GM19452 (cell line): Measurements from ENCODE around the gene EYA2.
"Not testable (repeated sequence)": the region's sequence is repeated elsewhere in the genome, so short reads cannot be mapped to it uniquely, and the experiment has no call there.

Experiments
- ATAC-seq: cut with Tn5 transposase; IDR thresholded peaks from one replicate; pipeline ENCODE4 v1.9.1; 2021; ENCODE audit not compliant: unreplicated experiment

Gene EYA2

GRCh38 chr20:46894971-46895905, 595 bp downstream of the EYA2 start:
- no peak for ATAC-seq

- ATAC-seq: no peak
These were observed 1.2 kb downstream of the EYA2 start for GRCh38 chr20:46895906-46896242.

DNA sequence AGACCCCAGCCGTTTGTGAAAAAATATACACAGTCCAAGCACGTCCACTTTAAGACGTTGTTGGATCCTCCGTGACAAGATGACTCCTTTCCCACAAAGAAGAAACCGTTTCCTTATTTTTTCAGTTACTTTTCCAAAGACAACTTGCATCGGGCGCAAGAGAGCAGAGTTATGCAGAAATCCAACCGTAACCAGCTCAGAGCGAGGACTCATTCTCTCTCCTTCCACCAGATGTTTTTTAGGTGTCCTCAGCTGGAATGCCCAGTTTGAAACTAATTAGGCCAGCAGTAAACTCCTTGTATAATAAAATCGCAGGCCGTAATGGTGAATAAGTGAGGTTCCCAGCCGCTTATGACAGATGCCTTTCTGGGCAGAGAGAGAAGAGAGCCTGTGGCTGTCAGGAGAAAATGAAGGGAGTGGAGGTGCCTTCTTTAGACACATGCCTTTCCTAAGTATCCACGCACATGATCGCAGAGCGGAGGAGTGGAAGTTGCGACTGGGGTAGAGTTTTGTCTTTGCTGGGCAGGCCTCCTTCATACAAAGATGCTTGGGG, 2.8 kb downstream of the EYA2 start:
- ATAC-seq: no peak

- no peak for ATAC-seq
These were observed 3.8 kb downstream of the EYA2 start for GRCh38 chr20:46898423-46898822.

- ATAC-seq: no peak
These were observed 5.0 kb downstream of the EYA2 start for GRCh38 chr20:46899621-46900020.

DNA sequence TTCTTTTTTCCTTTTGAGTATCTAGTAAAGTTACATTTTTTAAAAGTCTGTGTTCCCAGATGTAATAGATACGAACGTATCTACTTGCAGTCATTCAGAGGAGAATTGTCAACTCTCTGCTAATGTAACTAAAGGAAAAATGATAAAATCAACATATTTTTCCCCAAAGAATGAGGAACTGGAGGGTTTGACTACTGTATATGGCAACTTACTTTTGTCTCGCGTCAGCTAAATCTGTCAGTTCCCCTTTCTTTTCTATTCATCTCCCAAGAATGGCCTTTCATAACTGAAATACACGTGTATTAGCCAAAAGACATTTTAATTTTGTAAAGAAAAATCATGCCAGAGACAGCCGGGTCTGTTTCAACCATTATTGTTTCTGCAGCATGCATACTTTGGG, 5.4 kb downstream of the EYA2 start:
- ATAC-seq: no peak

DNA sequence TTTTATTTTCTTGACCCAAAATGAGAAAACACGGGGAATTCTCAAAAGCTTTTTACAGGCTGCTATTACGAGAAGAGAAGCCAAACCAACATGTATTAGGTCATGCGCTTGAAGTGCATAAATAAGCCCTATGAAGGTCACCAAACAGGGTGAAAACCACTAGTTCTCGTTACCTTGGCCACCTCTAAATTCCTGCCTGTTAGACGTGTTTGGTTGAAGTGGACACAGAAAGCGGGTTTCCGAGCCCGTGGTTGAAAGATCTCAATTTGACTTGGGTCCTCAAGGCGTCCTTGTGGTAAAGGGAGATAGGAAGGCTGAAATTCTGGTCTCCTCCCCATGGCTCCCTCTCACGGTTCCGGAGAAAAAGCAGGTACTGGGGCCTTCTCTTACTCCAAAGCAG, 6.2 kb downstream of the EYA2 start:
- no peak for ATAC-seq

DNA sequence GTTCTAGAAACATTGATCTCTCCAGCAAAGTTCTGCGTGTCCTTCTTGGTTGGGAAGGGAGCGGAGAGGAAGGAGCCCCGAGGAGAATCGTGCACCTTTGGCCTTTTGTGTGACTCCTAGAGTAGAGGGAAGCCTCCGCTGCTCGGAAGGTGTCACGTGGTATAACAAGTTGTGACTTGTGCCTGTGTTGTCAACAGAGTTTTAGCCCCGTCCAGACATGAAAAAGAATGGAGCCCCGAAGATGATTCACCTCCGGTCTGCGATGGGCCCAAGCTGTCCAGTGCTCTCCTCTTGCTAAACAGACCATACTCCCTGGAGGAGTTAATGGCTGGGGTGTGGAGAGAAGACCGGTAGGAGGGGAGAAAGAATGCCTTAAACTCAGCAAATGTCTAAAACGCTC, 7.0 kb downstream of the EYA2 start:
- ATAC-seq: no peak

GRCh38 chr20:46903256-46903655, 8.6 kb downstream of the EYA2 start:
- ATAC-seq: no peak

GRCh38 chr20:46903937-46904336, 9.3 kb downstream of the EYA2 start:
- no peak for ATAC-seq

GRCh38 chr20:46905364-46906125, 10.9 kb downstream of the EYA2 start:
- no peak for ATAC-seq

GRCh38 chr20:46913329-46914044, 18.8 kb downstream of the EYA2 start:
- no peak for ATAC-seq

- ATAC-seq: no peak
These were observed 20.2 kb downstream of the EYA2 start for GRCh38 chr20:46914789-46915379.

DNA sequence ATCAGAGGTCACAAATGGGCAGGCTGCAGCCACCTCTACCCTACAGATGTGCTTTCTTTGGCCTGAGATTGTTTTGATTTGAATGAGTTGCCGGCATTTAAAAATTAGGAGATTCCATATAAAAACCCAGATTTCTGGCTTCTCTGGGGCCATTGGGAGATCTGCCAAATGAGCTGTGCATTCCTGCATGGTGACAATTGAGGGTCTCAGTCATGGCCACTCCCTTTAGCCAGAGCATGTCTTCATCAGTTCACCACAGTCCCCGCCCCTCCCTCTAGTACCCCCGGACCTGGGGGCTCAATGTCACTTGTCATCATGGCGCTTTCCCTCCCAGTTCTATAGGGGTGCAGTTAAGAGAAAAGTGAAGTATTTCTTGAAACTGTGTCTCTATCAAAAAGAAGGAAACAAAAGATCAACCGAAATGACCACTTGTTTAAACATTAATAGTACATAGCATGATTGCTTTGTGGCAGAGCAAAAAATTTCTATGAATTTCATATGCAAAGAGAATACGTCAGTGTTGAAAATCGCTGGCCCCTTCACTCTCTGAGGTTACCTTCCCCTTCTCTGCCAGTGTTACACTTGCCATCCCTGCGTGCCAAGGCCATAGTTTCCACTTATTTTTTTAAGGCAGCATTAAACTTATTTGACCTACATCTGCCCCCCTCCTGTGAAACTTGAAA, 21.1 kb downstream of the EYA2 start:
- ATAC-seq: no peak

DNA sequence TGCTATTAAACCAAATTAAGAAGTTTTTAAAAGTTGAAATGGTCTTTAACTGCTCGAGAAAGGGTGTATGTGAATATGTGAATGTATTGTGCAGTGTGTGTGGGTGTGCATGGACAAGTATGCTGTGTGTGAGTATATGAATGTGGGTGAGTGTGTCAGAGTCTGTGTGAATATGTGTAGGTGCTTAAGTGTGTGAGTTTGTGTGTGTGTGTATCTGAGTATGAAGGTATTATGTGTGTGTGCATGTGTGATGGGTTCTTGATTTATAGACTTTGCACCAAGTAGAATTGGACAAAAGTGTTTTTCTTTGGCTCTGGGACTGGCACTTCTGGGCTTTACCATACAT, 21.6 kb downstream of the EYA2 start:
- no peak for ATAC-seq

- no peak for ATAC-seq
These were observed 22.5 kb downstream of the EYA2 start for GRCh38 chr20:46917155-46917554.

GRCh38 chr20:46920114-46920513, 25.5 kb downstream of the EYA2 start:
- no peak for ATAC-seq

DNA sequence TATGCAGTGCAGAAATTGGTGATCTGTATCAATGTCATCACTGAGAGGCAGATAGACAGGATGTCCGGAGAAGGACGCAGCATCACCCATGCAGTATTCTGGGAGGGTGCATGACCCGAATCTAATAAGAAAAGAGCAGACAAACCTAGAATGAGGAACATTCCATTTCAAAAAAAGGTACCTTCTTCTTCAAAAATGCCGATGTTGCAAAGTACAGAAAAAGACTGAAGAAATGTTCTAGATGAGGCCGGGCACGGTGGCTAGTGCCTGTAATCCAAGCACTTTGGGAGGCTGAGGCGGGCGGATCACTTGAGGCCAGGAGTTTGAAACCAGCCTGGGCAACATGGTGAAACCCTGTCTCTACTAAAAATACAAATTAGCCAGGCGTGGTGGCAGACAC, 28.2 kb downstream of the EYA2 start:
- ATAC-seq: not testable (repeated sequence)

GRCh38 chr20:46923550-46923949, 28.9 kb downstream of the EYA2 start:
- no peak for ATAC-seq

- ATAC-seq: no peak
These were observed 34.0 kb downstream of the EYA2 start for GRCh38 chr20:46928580-46929132.
